Gastroesophageal sphincter (tissue), 4 donors: ENCODE results near the gene TPST2. TPM values are rescaled to one million over a fixed set of nuclear protein-coding genes. Genes with fewer than 3 reads are reported as not detected.

Experiments
- ATAC-seq: fragments of 150-250 bp; one replicate; pipeline ENCODE4 v1.9.1; 2016; ENCODE audit warnings: mild to moderate bottlenecking, moderate library complexity
- H3K27ac ChIP-seq, 4 donors: fragments of 200-600 bp; sonication (generic) in 3 of 4; 1 replicate in 3 of 4; 2 replicates in 1 of 4; pipeline ENCODE4 v1.5.1; 2016 to 2019
- H3K27me3 ChIP-seq: fragments of 200-600 bp; sonication (generic); one replicate; pipeline ENCODE4 v1.5.1; 2019
- H3K36me3 ChIP-seq, 2 donors: fragments of 200-600 bp; sonication (generic); one replicate each; pipeline ENCODE4 v1.5.1; 2019; ENCODE audit warnings: control low read depth in 1 of 2
- H3K4me1 ChIP-seq, 3 donors: fragments of 200-600 bp; sonication (generic); 1 replicate in 2 of 3; 2 replicates in 1 of 3; pipeline ENCODE4 v1.5.1; 2016 to 2019; ENCODE audit warnings: control low read depth in 2 of 3
- H3K4me3 ChIP-seq, 2 donors: fragments of 200-600 bp; sonication (generic); one replicate each; pipeline ENCODE4 v1.5.1; 2019; ENCODE audit warnings: mild to moderate bottlenecking in 1 of 2, moderate library complexity in 1 of 2
- H3K9me3 ChIP-seq, 3 donors: fragments of 200-600 bp; sonication (generic); one replicate each; pipeline ENCODE4 v1.5.1; 2017 to 2019; ENCODE audit warnings: control low read depth in 2 of 3
- EP300 ChIP-seq: sonication (generic); formaldehyde crosslinking; IDR thresholded peaks from one replicate; pipeline ENCODE4 v1.6.1; 2017; ENCODE audit warnings: antibody characterized with exemption, mild to moderate bottlenecking
- POLR2A ChIP-seq, 2 donors: fragments of 450-650 bp; IDR thresholded peaks; one replicate each; pipeline ENCODE4 v1.6.1; 2017; ENCODE audit warnings: antibody characterized with exemption in 2 of 2, mild to moderate bottlenecking in 2 of 2, moderate library complexity in 1 of 2
- POLR2AphosphoS5 ChIP-seq: sonication (generic); formaldehyde crosslinking; IDR thresholded peaks from one replicate; pipeline ENCODE4 v1.6.1; 2017; ENCODE audit warnings: antibody characterized with exemption
- WGBS, 2 donors: methylation state at CpG; one replicate each; pipeline ENCODE4 v1.1.5; 2018; ENCODE audit warnings: low coverage in 1 of 2; 5-methylcytosine and 5-hydroxymethylcytosine counted together
- total RNA-seq, 4 donors: library from RNA; depleted of rRNA; stranded (reverse); fragments of >200 nt; gene quantifications; one replicate each; pipeline ENCODE4 v1.1.0, GENCODE V29; 2016
- TF ChIP-seq, protein P1 (sequence below), 4 experiments: fragments of 200-600 bp in 2 of 4; fragments of 450-650 bp in 2 of 4; sonication (generic) in 1 of 4; IDR thresholded peaks; one replicate each; pipeline ENCODE4 v1.5.1; 2017 to 2019; ENCODE audit warnings: antibody characterized with exemption in 4 of 4, mild to moderate bottlenecking in 2 of 4, moderate library complexity in 2 of 4

Gene TPST2
- total RNA-seq, 4 donors from 2014 or later: 16.8 to 27.7 (median 21.0) TPM

DNA sequence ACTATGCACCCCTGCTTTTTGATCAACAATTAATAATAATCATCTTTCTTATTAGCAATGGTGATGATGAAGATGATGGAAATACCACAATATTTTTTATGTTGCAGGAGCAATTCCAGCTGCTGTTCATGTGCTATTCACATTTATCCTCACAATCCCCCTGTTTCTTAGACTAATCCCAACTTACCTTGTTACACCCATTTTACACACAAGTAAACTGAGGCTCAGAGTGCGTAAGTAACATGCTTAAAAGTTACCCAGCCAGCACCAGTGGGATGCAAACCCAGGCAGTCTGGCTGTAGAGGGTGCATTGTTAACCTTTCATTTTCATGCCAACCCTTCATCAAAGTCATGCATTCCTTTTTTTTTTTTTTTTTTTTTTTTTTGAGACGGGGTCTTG is 30.3 kb upstream of the TPST2 start:
- H3K27me3 ChIP-seq: peaks cover 54% of the 10 kb centered on the region
- no peak overlapping the region for H3K4me3 ChIP-seq
- 67 to 92% methylated on average over 1 of the region's 2 CpGs for WGBS, 2 donors
- H3K9me3 ChIP-seq: no peaks in the 10 kb centered on the region
- TF ChIP-seq POLR2AphosphoS5 (no peak), EP300 (no peak), POLR2A (IDR thresholded peaks at IDR 0.05) (no peak)
- TF ChIP-seq, protein P1, sequence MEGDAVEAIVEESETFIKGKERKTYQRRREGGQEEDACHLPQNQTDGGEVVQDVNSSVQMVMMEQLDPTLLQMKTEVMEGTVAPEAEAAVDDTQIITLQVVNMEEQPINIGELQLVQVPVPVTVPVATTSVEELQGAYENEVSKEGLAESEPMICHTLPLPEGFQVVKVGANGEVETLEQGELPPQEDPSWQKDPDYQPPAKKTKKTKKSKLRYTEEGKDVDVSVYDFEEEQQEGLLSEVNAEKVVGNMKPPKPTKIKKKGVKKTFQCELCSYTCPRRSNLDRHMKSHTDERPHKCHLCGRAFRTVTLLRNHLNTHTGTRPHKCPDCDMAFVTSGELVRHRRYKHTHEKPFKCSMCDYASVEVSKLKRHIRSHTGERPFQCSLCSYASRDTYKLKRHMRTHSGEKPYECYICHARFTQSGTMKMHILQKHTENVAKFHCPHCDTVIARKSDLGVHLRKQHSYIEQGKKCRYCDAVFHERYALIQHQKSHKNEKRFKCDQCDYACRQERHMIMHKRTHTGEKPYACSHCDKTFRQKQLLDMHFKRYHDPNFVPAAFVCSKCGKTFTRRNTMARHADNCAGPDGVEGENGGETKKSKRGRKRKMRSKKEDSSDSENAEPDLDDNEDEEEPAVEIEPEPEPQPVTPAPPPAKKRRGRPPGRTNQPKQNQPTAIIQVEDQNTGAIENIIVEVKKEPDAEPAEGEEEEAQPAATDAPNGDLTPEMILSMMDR (IDR thresholded peaks at IDR 0.05): no peak
- H3K36me3 ChIP-seq: no peaks in the 10 kb centered on the region
- no peaks in the 10 kb centered on the region for H3K4me1 ChIP-seq
- no peak for ATAC-seq
- H3K27ac ChIP-seq: no peak overlapping the region

DNA sequence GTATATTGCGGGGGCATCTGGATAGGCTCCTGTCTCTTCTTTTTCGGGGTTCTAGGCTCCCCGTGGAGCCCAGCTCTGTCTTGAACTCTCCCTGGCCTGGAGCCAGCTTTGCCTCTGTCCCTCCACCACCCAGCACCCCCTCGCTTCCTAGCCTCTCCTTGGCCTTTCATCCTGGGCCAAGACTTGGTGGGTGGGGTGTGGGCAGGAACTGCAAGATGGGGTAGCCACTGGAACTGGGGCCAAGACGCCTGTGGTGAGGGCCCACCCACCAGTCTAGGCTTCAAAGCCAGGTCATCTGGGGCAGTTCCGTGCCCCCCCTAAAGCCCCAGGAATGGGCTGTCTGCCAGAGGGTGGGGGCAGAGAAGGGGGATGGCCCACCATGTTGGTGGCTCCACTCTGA is 29.6 kb upstream of the TPST2 start:
- no peak for ATAC-seq
- Histone ChIP-seq H3K27me3 (peaks cover 54% of the 10 kb centered on the region), H3K36me3 (no peaks in the 10 kb centered on the region), H3K4me3 (no peak overlapping the region), H3K4me1 (no peaks in the 10 kb centered on the region), H3K27ac (no peak overlapping the region), H3K9me3 (no peaks in the 10 kb centered on the region)
- WGBS, 2 donors: 17 to 55% methylated on average over 1 to 5 of the region's 6 CpGs
- TF ChIP-seq POLR2A (IDR thresholded peaks at IDR 0.05) (no peak), POLR2AphosphoS5 (no peak), EP300 (no peak)
- TF ChIP-seq, protein P1 (IDR thresholded peaks at IDR 0.05): no peak

DNA sequence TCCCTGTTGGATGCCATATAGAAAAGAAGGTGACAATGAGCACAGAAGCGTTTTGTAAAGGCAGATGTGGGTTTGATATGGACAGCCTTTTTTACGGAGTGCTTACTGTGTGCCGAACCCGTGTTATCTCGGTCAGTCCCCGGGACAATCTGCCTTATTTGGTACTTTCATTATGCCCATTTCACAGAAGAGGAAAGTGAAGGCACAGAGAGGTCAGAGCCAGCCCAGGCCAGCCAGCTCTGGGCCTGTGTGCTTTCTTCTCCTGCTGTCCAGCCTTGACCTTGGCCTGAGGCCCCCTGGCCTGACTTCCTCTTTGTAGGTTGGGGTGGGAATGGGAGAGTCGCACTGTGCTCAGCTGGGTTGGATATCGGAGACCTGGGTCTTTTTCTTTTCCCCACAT is 28.5 kb upstream of the TPST2 start:
- 82% methylated on average over 6 of the region's 8 CpGs; no CpG with 5 or more reads in 1 of the 2 donors for WGBS, 2 donors
- H3K36me3 ChIP-seq: no peaks in the 10 kb centered on the region
- H3K9me3 ChIP-seq: no peaks in the 10 kb centered on the region
- H3K4me1 ChIP-seq: no peaks in the 10 kb centered on the region
- TF ChIP-seq POLR2AphosphoS5 (no peak), POLR2A (IDR thresholded peaks at IDR 0.05) (no peak), EP300 (no peak)
- TF ChIP-seq, protein P1 (IDR thresholded peaks at IDR 0.05): no peak
- H3K4me3 ChIP-seq: no peak overlapping the region
- H3K27ac ChIP-seq: no peak overlapping the region
- no peak for ATAC-seq
- H3K27me3 ChIP-seq: peaks cover 62% of the 10 kb centered on the region

- H3K9me3 ChIP-seq: no peaks in the 10 kb centered on the region
- WGBS, 2 donors: 44 to 63% methylated on average over 2 to 4 of the region's 7 CpGs
- H3K4me3 ChIP-seq: no peak within 1 kb of the TSS
- H3K27ac ChIP-seq: peak within 1 kb of the TSS in 1 of 4 donors; percentile 1
- TF ChIP-seq EP300: no peak
- TF ChIP-seq, protein P1 (IDR thresholded peaks at IDR 0.05): no peak
- no peak for TF ChIP-seq POLR2AphosphoS5
- TF ChIP-seq POLR2A (IDR thresholded peaks at IDR 0.05): no peak
- peak; percentile 71 for ATAC-seq
- H3K4me1 ChIP-seq: no peaks in the 10 kb centered on the region
- no peaks in the 10 kb centered on the region for H3K36me3 ChIP-seq
- H3K27me3 ChIP-seq: peaks cover 71% of the 10 kb centered on the region
Measured at GRCh38 chr22:26617271-26618199, 27.6 kb upstream of the TPST2 start, which contains the start of gene CRYBB1. CRYBB1 (minus strand) TSS chr22:26618027; CDS start chr22:26616319, 1,708 bp downstream.

DNA sequence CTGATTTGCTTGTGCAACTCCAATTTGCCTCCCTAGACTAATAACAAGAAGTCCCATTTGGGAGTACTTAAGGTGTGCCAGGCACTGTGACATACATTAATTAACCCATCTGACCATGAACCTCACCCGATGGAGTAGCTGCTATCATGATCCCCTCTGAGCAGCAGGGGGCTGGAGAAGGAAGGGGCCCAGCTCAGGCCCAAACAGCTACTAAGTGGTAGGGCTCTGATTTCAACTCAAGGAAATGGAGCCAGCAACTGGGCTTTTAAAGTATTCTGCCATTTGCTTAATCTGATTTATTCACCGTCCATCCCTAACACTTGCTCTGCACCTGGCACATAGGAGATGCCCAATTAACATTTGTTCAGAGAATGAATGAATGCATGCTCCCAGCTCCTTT is 26.7 kb upstream of the TPST2 start:
- ATAC-seq: no peak
- H3K4me1 ChIP-seq: no peaks in the 10 kb centered on the region
- H3K36me3 ChIP-seq: no peaks in the 10 kb centered on the region
- 17 to 43% methylated on average over 1 of the region's 2 CpGs for WGBS, 2 donors
- peaks cover 76% of the 10 kb centered on the region for H3K27me3 ChIP-seq
- TF ChIP-seq EP300 (no peak), POLR2AphosphoS5 (no peak), POLR2A (IDR thresholded peaks at IDR 0.05) (no peak)
- TF ChIP-seq, protein P1 (IDR thresholded peaks at IDR 0.05): no peak
- H3K9me3 ChIP-seq: no peaks in the 10 kb centered on the region
- H3K4me3 ChIP-seq: no peak overlapping the region
- H3K27ac ChIP-seq: no peak overlapping the region
